Duodenal mucosa (tissue), 2 donors: ENCODE results near the gene STEAP4.
A peak's percentile ranks its signal among the peaks of the same experiment; 100 is the strongest.
"Not testable (repeated sequence)": the region's sequence is repeated elsewhere in the genome, so short reads cannot be mapped to it uniquely, and the experiment has no call there.

Experiments
- H3K27ac ChIP-seq: one replicate; pipeline ENCODE4 v1.7.0; 2013; ENCODE audit warnings: low read depth, low read length
- H3K27me3 ChIP-seq, 2 donors: one replicate each; pipeline ENCODE4 v1.7.0; 2013; ENCODE audit warnings: low read length in 2 of 2, control low read depth in 1 of 2; ENCODE audit not compliant: insufficient read depth in 2 of 2, control insufficient read depth in 1 of 2
- H3K36me3 ChIP-seq, 2 donors: one replicate each; pipeline ENCODE4 v1.7.0; 2013; ENCODE audit warnings: low read length in 2 of 2, control low read depth in 1 of 2; ENCODE audit not compliant: insufficient read depth in 2 of 2, control insufficient read depth in 1 of 2
- H3K4me1 ChIP-seq, 2 donors: one replicate each; pipeline ENCODE4 v1.7.0; 2013; ENCODE audit warnings: low read length in 2 of 2, control low read depth in 1 of 2; ENCODE audit not compliant: insufficient read depth in 2 of 2, control insufficient read depth in 1 of 2
- H3K4me3 ChIP-seq, 2 donors: one replicate each; pipeline ENCODE4 v1.7.0; 2013; ENCODE audit warnings: low read length in 2 of 2, low read depth in 1 of 2
- H3K9ac ChIP-seq, 2 donors: one replicate each; pipeline ENCODE4 v1.7.0; 2013; ENCODE audit warnings: low read length in 2 of 2, low read depth in 1 of 2
- H3K9me3 ChIP-seq, 2 donors: one replicate each; pipeline ENCODE4 v1.7.0; 2013; ENCODE audit warnings: low read length in 2 of 2, control low read depth in 1 of 2; ENCODE audit not compliant: control insufficient read depth in 1 of 2

The STEAP4 gene

DNA sequence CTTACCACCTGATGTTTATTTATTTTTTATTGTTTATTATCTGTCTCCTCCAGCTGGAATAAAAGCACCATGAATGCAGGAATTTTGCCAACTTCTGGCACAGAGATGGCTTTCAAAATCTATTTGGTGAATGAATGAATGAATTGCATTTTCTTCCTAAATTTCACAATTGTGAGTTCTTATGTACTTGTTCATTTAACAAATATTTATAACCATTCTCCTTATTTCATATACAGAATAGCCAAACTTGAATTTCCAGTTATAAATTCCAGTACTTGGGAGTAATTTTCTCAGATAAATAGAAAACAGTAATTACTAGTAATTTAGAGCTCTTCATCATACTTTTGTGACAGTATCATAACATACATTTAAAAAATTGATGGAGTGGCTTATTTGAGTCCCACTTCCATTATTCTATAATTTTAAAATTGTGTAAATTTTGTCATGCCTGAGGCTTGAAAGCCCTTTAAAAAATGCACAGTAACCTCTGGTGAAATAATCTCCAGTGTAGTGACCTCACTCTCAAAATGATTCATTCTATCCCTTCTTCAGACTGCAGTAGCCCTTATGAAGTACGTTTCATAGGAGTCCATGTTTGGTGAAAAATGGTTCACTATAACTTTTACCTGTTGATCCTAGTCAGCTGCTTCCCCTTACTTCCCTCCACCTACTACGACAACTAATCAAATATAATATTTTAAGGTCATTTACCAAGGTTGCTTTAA lies 46.9 kb downstream of the STEAP4 start:
- Histone ChIP-seq H3K36me3 (no peaks in the 10 kb centered on the region), H3K27me3 (no peaks in the 10 kb centered on the region), H3K9ac (no peak overlapping the region), H3K4me1 (no peaks in the 10 kb centered on the region), H3K4me3 (no peak overlapping the region), H3K27ac (no peak overlapping the region), H3K9me3 (peaks cover 0 to 1% of the 10 kb centered on the region in 2 donors)

DNA sequence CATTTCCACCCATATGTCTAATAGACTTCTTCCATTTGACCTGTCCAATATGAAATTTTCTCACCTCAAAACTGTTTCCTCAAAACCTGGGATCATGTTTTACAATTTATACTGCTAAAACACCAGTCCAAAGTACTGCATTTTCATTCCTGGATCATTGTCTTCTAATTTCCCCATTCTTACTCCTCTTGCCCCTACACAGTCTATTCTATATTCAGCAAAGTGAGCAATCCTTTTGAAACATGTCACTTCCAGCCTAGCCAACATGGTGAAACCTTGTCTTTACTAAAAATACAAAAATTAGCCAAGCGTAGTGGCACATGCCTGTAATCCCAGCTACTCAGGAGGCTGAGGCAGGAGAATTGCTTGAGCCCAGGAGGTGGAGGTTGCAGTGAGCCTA lies 48.4 kb downstream of the STEAP4 start:
- not testable (repeated sequence) for H3K27me3 ChIP-seq, H3K27ac ChIP-seq, H3K9ac ChIP-seq, H3K4me1 ChIP-seq, H3K4me3 ChIP-seq, H3K36me3 ChIP-seq
- peaks cover 9 to 13% of the 10 kb centered on the region in 2 donors for H3K9me3 ChIP-seq

DNA sequence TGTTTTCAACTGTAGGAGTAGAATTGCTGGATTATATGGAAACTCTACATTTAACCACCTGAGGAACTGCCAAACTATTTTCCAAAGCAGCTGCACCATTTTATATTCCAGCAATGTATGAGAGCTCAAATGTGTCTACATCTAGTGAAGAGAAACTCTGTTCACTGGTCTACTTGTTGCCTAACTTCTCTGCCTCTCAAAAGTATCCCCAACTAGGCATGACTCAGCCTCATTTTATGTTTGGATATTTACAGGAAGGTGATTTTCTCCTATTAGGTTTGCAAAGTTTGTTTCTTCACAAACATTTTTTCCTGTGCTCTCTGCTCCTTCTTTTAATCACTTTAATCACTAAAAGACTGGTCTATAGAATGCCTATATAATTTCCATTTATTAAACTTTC lies 49.8 kb downstream of the STEAP4 start:
- H3K27me3 ChIP-seq = no peaks in the 10 kb centered on the region
- H3K4me1 ChIP-seq = no peaks in the 10 kb centered on the region
- no peak overlapping the region for H3K27ac ChIP-seq
- H3K9me3 ChIP-seq = peaks cover 13 to 15% of the 10 kb centered on the region in 2 donors
- no peak overlapping the region for H3K4me3 ChIP-seq
- H3K9ac ChIP-seq = no peak overlapping the region
- no peaks in the 10 kb centered on the region for H3K36me3 ChIP-seq

DNA sequence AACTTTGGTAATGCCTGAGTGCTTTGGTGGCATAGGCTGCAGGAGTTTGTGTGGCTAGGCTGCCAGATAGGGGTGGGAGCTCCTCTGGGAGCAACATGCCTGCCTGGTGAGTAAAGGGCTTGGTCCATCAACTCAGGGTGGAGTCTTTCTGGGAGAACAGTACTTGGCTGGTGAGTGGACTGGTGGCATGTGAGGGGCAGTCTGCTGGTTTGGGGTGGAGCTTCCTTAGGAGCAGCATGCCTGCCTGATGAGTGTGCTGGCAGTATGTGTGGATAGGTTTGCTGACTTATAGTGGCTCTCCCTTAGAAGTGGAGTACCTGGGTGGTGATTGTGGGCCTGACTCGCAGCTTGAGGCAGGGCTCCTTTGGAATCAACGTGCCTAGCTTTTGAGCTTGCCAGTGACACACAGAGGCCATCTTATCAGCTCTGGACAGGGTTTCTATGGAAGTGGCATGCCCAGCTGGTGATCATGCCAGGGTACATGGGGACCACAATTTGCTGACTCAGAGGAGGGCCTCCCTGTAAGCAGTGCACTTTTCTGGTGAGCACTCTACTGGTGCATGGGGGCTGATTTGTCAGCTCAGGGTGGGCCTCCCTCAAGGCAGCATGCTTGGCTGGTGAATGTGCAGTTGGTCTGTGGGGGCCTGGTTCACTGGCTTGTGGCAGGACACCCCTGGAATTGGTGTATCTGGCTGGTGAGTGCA lies 51.8 kb downstream of the STEAP4 start:
- H3K4me1 ChIP-seq = no peaks in the 10 kb centered on the region
- H3K9me3 ChIP-seq = peaks cover 13 to 15% of the 10 kb centered on the region in 2 donors
- no peak overlapping the region for H3K9ac ChIP-seq
- H3K4me3 ChIP-seq = no peak overlapping the region
- H3K27me3 ChIP-seq = no peaks in the 10 kb centered on the region
- no peaks in the 10 kb centered on the region for H3K36me3 ChIP-seq
- H3K27ac ChIP-seq = no peak overlapping the region

DNA sequence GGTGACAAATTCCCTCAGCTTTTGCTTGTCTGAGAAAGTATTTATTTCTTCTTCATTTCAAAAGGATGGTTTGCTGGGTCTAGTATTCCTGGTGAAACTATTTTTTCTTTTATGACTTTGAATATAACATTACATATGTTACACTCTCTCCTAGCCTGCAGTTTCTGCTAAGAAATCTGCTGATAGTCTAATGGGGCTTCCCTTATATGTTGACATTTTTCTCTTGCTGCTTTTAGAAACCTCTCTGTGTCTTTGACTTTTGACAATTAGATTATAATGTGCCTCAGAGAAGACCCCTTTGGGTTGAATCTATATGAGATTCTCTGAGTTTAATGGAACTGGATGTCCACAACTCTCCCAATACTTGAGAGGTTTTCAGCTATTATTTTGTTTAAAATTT lies 53.1 kb downstream of the STEAP4 start:
- no peak overlapping the region for H3K4me3 ChIP-seq
- no peaks in the 10 kb centered on the region for H3K36me3 ChIP-seq
- no peak overlapping the region for H3K9ac ChIP-seq
- peaks cover 13 to 15% of the 10 kb centered on the region in 2 donors for H3K9me3 ChIP-seq
- H3K27me3 ChIP-seq = no peaks in the 10 kb centered on the region
- H3K4me1 ChIP-seq = no peaks in the 10 kb centered on the region
- H3K27ac ChIP-seq = no peak overlapping the region

DNA sequence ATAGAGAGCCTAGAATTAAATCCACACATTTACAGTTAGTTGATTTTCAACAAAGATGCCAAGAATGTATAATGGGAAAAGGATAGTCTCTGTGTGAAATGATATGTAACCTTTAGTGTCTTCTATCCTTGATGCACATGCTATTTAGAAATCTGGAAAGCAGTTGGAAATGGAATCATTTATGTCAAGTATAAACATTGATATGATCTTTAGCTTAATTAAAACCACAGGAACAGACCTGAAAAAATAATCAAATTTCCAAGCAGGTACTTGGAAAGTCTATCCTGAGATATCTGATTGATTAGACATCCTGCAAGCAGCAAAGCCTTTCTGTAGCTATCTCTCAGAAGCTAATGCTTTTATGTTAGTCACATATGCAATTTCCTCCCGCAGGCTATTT lies 62.4 kb downstream of the STEAP4 start:
- no peak overlapping the region for H3K27ac ChIP-seq
- no peak overlapping the region for H3K9ac ChIP-seq
- H3K27me3 ChIP-seq = no peaks in the 10 kb centered on the region
- H3K4me1 ChIP-seq = no peaks in the 10 kb centered on the region
- H3K4me3 ChIP-seq = no peak overlapping the region
- no peaks in the 10 kb centered on the region for H3K36me3 ChIP-seq
- no peaks in the 10 kb centered on the region for H3K9me3 ChIP-seq

DNA sequence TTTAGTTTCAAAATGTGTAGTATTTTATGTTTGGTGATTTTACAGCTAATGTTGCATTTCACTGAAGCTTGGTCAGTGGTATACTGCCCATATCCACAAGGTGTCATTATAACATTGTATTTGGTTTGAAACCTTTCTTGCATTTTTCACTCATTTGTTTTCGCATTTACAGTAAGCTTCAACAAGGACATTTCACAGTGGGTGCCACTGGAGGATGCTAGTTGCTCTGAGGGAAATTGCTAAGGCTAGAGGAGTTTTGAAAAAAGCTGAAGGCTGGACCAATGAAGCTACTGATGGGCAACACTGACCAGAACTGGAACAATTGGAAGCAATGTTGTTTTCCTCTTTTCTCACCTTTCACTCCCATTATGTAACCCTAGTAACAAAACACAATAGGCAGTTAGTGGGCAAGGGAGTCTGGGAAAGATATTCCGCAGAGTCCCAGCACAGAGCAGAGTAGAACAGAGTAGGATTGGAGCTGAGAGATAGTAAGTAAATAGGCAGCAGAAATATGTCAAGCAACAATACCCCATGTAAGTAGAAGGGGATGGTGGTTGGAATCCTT lies 63.3 kb downstream of the STEAP4 start:
- Histone ChIP-seq H3K4me1 (no peaks in the 10 kb centered on the region), H3K4me3 (no peak overlapping the region), H3K27ac (no peak overlapping the region), H3K9ac (no peak overlapping the region), H3K36me3 (no peaks in the 10 kb centered on the region), H3K9me3 (no peaks in the 10 kb centered on the region), H3K27me3 (no peaks in the 10 kb centered on the region)

DNA sequence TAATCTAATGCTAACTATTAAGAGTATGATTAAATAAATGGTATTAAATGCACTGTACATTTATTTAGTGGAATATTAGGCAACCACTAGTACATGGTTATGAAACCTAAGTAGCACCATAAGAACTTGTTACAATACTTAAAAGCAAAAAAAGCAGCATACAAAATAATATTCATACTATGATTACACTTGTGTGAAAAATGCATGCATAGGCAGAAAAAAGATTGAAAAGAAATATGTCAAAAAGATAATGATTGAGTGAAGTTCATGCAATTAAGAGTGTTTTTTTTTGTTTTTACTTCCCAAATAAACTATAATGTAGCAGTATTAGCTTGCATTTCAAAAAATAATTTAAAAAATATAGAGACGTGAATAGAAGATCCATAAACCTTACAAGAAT lies 66.8 kb downstream of the STEAP4 start:
- Histone ChIP-seq H3K4me3 (no peak overlapping the region), H3K36me3 (no peaks in the 10 kb centered on the region)

DNA sequence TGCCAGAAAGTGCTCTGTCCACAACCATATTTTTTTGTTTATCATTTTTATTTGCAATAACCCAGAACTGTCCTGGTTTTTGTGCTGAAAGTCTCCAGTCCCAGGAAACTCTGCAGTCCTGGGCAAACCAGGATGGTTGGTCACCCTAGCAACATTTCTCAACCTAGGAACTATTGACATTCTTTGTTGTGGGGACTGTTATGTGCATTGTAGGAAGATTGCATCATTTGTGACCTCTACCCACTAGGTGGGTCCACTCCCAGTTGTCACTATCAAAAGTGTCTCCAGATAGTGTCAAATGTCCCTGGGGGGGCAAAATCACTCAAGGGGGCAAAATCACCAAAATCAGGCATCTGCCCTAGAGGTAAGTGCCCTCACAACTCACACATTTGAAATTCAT lies 72.9 kb downstream of the STEAP4 start:
- no peaks in the 10 kb centered on the region for H3K27me3 ChIP-seq
- H3K27ac ChIP-seq = no peak overlapping the region
- peaks cover 10% of the 10 kb centered on the region in 2 donors for H3K4me1 ChIP-seq
- H3K4me3 ChIP-seq = no peak overlapping the region
- H3K9ac ChIP-seq = no peak overlapping the region
- no peaks in the 10 kb centered on the region for H3K36me3 ChIP-seq
- no peaks in the 10 kb centered on the region for H3K9me3 ChIP-seq

More for the DNA sequence above, 66.8 kb downstream of the STEAP4 start:
- no peak overlapping the region for H3K27ac ChIP-seq
- no peaks in the 10 kb centered on the region for H3K27me3 ChIP-seq
- H3K4me1 ChIP-seq = no peaks in the 10 kb centered on the region
- H3K9me3 ChIP-seq = no peaks in the 10 kb centered on the region
- no peak overlapping the region for H3K9ac ChIP-seq

DNA sequence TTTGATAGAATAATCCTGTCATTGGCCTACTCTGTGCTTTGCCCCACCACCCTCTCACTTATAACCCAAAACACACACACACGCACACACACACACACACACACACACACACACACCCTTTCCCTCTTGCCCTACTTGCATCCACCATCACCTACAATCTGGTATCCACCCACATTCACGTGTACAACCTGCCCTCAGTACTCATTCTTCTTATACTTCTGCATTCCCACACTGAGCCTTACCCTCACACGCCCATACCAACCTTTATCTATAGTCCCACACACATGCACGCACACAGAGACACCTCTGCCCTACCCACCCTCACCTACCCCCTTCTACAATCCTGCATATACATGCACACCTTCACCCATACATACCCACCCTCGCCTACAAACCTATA lies 76.0 kb downstream of the STEAP4 start:
- Histone ChIP-seq H3K9me3 (no peaks in the 10 kb centered on the region), H3K27me3 (no peaks in the 10 kb centered on the region), H3K27ac (no peak overlapping the region), H3K4me1 (peaks cover 10% of the 10 kb centered on the region in 2 donors), H3K36me3 (no peaks in the 10 kb centered on the region), H3K9ac (no peak overlapping the region), H3K4me3 (peak overlapping the region in 1 of 2 donors; percentile 19)
